ENCODE measurements around the gene TMPRSS6.

DNA sequence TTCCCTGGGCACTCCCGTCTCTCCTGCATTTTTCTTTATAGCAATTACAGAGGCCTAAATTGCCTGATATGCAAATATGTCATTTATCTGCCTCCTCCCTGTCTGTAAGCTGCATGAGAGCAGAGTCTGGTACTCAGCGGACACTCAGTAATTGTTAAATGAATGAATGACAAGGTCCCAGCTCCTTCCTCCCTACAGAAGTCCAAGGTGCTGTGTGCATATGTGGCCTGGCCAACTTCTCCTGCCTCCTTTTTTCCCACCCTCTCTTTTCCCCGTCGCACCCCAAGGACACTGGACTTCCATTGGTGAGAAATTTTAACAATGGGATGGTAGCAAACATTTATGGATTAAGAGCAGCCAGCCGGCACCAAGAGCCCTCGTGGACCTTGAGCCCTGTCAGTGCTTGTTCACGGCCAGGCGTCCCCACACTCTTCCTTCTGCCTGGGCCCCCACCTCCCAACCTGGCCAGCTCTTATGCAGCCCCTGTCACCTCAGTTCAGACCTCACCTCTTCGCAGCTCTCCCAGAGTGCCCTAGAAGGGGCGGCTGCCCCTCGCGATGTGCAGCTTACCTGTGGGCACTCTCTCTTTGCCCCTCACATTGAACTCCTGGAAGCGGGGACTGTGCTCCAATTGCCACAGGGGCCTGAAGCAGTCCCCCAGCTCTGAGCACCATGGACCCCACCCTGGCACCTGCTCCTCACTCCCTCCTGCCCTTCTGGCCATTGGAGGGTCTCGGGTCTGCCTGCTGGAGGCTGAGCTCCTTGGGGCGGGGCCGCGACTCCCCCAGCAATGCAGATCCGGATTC is 1.5 kb downstream of the TMPRSS6 start:
- TF ChIP-seq, protein P1, sequence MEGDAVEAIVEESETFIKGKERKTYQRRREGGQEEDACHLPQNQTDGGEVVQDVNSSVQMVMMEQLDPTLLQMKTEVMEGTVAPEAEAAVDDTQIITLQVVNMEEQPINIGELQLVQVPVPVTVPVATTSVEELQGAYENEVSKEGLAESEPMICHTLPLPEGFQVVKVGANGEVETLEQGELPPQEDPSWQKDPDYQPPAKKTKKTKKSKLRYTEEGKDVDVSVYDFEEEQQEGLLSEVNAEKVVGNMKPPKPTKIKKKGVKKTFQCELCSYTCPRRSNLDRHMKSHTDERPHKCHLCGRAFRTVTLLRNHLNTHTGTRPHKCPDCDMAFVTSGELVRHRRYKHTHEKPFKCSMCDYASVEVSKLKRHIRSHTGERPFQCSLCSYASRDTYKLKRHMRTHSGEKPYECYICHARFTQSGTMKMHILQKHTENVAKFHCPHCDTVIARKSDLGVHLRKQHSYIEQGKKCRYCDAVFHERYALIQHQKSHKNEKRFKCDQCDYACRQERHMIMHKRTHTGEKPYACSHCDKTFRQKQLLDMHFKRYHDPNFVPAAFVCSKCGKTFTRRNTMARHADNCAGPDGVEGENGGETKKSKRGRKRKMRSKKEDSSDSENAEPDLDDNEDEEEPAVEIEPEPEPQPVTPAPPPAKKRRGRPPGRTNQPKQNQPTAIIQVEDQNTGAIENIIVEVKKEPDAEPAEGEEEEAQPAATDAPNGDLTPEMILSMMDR (IDR thresholded peaks at IDR 0.05), result no peak
- TF ChIP-seq POLR2A (IDR thresholded peaks at IDR 0.05), result no peak

All from esophagus squamous epithelium (tissue), 4 donors.